H1 (cell line): ENCODE measurements around the gene SLC1A5. TPM values are rescaled to one million over a fixed set of nuclear protein-coding genes. Genes with fewer than 3 reads are reported as not detected.

Source experiments
- CHD1 ChIP-seq: IDR thresholded peaks from 2 replicates; pipeline ENCODE4 v1.6.1; 2012; ENCODE audit warnings: low read depth, low read length, improper control_type of control experiment
- EGR1 ChIP-seq: IDR thresholded peaks from 2 replicates; pipeline ENCODE4 v1.6.1; 2011; ENCODE audit warnings: low read depth, low read length, borderline replicate concordance
- EP300 ChIP-seq, 2 experiments: IDR thresholded peaks; 1 replicate in 1 of 2; 2 replicates in 1 of 2; pipeline ENCODE4 v1.6.1; 2011 to 2012; ENCODE audit warnings: low read depth in 2 of 2, low read length in 2 of 2, mild to moderate bottlenecking in 2 of 2, borderline replicate concordance in 1 of 2, inconsistent platforms in 1 of 2, moderate library complexity in 1 of 2
- SP2 ChIP-seq: IDR thresholded peaks from 2 replicates; pipeline ENCODE4 v1.6.1; 2012; ENCODE audit warnings: mild to moderate bottlenecking, low read length, inconsistent platforms
- TEAD4 ChIP-seq: IDR thresholded peaks from 2 replicates; pipeline ENCODE4 v1.6.1; 2012; ENCODE audit warnings: low read depth, low read length, inconsistent platforms, mixed read lengths
- polyA plus RNA-seq, 7 experiments: library from polyadenylated mRNA; depleted of rRNA in 3 of 7; stranded (reverse) in 5 of 7; unstranded in 2 of 7; fragments of >200 nt in 5 of 7; fragments of 200-250 nt in 2 of 7; gene quantifications; 1 replicate in 5 of 7; 2 replicates in 1 of 7; 4 replicates in 1 of 7; pipeline versions ENCODE4 v1.2.1 to v1.2.3, GENCODE V29; 2011 to 2013; ENCODE audit warnings: missing spikeins in 2 of 7, mixed read lengths in 2 of 7
- total RNA-seq: library from RNA; stranded (reverse); fragmentation: NEBNext Ultra II Directional; extraction: Animal tissue kit (Norgen Biotek cat#: 25700); gene quantifications from 2 replicates; pipeline ENCODE4 v1.2.1, GENCODE V29; 2021
- TF ChIP-seq, protein P1 (sequence below): fragments of 300-600 bp; sonication (generic); IDR thresholded peaks from 2 replicates; pipeline ENCODE4 v1.7.1; 2012; ENCODE audit warnings: low read length, moderate library complexity, mild to moderate bottlenecking, inconsistent platforms; ENCODE audit not compliant: insufficient replicate concordance
- TF ChIP-seq, protein P2 (sequence below): IDR thresholded peaks from 2 replicates; pipeline ENCODE4 v1.6.1; 2012; ENCODE audit warnings: inconsistent platforms
- TF ChIP-seq, protein P3 (sequence below): IDR thresholded peaks from 2 replicates; pipeline ENCODE4 v1.6.1; 2011; ENCODE audit warnings: low read length, improper control_type of control experiment

Gene SLC1A5
- total and polyA plus RNA-seq, 2 of the 8 experiments (the other 6 are each of a cell fraction or from before 2014, with no cell fraction given): 291 to 351 TPM

DNA sequence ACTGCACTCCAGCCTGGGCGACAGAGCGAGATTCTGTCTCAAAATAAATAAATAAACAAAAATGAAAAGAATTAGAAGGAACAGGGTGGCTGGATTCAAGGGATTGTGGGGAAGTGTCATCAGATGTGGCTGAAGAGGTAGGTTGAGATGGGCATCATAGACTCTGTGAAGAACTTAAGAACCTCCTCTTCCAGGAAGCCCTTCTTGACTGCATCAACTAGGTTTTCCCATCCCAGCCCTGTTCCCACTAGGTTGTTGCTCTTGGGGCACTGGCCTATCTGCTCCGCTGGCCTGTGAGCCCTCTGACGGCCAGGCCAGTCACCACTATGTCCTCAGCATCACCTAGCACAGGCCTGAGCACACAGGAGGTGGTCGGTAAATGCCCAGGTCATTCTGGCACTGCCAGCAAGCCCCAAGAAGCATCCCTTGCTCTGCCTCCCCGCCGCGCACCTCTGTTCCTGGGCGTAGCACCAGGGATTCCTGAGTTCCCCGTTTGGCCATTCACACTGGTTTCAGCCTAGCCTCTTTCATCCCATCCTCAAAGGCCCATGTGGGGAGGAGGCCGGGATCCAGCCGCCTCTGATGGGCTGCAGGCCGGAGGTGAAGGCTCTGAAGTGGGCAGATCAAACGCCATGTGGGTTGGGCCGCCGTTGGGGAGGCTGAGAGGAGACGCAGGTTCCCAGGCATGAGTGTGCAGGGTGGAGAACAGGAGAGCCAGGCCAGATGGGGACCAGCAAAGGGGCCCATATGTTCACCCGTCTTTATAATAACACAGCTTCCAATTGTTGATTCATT lies 27.6 kb upstream of the SLC1A5 start (continued):
- TF ChIP-seq, protein P1, sequence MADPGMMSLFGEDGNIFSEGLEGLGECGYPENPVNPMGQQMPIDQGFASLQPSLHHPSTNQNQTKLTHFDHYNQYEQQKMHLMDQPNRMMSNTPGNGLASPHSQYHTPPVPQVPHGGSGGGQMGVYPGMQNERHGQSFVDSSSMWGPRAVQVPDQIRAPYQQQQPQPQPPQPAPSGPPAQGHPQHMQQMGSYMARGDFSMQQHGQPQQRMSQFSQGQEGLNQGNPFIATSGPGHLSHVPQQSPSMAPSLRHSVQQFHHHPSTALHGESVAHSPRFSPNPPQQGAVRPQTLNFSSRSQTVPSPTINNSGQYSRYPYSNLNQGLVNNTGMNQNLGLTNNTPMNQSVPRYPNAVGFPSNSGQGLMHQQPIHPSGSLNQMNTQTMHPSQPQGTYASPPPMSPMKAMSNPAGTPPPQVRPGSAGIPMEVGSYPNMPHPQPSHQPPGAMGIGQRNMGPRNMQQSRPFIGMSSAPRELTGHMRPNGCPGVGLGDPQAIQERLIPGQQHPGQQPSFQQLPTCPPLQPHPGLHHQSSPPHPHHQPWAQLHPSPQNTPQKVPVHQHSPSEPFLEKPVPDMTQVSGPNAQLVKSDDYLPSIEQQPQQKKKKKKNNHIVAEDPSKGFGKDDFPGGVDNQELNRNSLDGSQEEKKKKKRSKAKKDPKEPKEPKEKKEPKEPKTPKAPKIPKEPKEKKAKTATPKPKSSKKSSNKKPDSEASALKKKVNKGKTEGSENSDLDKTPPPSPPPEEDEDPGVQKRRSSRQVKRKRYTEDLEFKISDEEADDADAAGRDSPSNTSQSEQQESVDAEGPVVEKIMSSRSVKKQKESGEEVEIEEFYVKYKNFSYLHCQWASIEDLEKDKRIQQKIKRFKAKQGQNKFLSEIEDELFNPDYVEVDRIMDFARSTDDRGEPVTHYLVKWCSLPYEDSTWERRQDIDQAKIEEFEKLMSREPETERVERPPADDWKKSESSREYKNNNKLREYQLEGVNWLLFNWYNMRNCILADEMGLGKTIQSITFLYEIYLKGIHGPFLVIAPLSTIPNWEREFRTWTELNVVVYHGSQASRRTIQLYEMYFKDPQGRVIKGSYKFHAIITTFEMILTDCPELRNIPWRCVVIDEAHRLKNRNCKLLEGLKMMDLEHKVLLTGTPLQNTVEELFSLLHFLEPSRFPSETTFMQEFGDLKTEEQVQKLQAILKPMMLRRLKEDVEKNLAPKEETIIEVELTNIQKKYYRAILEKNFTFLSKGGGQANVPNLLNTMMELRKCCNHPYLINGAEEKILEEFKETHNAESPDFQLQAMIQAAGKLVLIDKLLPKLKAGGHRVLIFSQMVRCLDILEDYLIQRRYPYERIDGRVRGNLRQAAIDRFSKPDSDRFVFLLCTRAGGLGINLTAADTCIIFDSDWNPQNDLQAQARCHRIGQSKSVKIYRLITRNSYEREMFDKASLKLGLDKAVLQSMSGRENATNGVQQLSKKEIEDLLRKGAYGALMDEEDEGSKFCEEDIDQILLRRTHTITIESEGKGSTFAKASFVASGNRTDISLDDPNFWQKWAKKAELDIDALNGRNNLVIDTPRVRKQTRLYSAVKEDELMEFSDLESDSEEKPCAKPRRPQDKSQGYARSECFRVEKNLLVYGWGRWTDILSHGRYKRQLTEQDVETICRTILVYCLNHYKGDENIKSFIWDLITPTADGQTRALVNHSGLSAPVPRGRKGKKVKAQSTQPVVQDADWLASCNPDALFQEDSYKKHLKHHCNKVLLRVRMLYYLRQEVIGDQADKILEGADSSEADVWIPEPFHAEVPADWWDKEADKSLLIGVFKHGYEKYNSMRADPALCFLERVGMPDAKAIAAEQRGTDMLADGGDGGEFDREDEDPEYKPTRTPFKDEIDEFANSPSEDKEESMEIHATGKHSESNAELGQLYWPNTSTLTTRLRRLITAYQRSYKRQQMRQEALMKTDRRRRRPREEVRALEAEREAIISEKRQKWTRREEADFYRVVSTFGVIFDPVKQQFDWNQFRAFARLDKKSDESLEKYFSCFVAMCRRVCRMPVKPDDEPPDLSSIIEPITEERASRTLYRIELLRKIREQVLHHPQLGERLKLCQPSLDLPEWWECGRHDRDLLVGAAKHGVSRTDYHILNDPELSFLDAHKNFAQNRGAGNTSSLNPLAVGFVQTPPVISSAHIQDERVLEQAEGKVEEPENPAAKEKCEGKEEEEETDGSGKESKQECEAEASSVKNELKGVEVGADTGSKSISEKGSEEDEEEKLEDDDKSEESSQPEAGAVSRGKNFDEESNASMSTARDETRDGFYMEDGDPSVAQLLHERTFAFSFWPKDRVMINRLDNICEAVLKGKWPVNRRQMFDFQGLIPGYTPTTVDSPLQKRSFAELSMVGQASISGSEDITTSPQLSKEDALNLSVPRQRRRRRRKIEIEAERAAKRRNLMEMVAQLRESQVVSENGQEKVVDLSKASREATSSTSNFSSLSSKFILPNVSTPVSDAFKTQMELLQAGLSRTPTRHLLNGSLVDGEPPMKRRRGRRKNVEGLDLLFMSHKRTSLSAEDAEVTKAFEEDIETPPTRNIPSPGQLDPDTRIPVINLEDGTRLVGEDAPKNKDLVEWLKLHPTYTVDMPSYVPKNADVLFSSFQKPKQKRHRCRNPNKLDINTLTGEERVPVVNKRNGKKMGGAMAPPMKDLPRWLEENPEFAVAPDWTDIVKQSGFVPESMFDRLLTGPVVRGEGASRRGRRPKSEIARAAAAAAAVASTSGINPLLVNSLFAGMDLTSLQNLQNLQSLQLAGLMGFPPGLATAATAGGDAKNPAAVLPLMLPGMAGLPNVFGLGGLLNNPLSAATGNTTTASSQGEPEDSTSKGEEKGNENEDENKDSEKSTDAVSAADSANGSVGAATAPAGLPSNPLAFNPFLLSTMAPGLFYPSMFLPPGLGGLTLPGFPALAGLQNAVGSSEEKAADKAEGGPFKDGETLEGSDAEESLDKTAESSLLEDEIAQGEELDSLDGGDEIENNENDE: no peak
- TF ChIP-seq TEAD4 (no peak), EGR1 (no peak), SP2 (no peak), EP300 (IDR thresholded peaks at IDR 0.05; ENCODE audit: borderline replicate concordance in 1 of 2, low read depth in 2 of 2, low read length in 2 of 2) (no peak), CHD1 (no peak)
- TF ChIP-seq, protein P2, sequence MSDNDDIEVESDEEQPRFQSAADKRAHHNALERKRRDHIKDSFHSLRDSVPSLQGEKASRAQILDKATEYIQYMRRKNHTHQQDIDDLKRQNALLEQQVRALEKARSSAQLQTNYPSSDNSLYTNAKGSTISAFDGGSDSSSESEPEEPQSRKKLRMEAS: no peak
- TF ChIP-seq, protein P3, sequence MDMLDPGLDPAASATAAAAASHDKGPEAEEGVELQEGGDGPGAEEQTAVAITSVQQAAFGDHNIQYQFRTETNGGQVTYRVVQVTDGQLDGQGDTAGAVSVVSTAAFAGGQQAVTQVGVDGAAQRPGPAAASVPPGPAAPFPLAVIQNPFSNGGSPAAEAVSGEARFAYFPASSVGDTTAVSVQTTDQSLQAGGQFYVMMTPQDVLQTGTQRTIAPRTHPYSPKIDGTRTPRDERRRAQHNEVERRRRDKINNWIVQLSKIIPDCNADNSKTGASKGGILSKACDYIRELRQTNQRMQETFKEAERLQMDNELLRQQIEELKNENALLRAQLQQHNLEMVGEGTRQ: no peak
